ENCODE measurements around the gene TEX55.

TEX55 gene

DNA sequence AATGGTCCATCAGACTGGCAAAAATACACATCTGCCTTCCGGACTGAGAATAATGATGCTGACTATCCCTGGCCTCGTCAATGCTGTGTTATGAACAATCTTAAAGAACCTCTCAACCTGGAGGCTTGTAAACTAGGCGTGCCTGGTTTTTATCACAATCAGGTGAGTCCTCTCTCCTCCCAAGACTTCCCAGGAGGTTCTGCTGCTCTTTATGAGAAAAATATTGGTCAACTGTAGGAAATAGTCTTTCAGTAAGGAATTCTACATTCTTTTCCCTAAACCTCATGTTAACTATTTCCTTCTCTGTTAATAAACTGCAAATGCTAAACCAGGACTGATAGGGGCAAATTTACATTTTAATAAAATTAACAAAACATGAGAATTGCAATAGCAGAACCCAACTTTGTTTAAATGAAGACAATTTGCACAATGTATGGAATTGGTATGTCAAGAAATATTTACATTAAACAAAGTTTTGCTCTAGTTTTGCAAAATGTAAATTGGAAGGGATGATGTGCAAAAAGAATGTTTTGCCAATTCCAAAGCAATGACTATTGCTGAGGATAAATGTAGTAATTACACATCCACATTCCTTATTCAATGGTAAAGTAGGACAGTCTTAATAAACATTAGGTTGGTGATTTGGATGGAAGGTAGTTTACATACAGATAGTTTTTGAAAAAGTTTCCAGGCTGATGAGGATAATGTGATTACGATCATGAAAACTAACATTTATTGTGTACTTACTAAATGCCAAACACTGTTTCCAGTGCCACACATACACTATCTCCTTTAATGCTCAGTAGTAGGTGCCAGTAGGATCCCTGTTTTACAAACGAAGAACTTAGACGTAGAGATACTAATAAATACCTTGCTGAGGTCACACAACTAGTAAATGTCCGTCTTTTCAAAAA, 48.5 kb downstream of the TEX55 start:
- TF ChIP-seq, protein P1, sequence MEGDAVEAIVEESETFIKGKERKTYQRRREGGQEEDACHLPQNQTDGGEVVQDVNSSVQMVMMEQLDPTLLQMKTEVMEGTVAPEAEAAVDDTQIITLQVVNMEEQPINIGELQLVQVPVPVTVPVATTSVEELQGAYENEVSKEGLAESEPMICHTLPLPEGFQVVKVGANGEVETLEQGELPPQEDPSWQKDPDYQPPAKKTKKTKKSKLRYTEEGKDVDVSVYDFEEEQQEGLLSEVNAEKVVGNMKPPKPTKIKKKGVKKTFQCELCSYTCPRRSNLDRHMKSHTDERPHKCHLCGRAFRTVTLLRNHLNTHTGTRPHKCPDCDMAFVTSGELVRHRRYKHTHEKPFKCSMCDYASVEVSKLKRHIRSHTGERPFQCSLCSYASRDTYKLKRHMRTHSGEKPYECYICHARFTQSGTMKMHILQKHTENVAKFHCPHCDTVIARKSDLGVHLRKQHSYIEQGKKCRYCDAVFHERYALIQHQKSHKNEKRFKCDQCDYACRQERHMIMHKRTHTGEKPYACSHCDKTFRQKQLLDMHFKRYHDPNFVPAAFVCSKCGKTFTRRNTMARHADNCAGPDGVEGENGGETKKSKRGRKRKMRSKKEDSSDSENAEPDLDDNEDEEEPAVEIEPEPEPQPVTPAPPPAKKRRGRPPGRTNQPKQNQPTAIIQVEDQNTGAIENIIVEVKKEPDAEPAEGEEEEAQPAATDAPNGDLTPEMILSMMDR (IDR thresholded peaks at IDR 0.05; ENCODE audit: insufficient read depth, low read depth, low read length, missing control alignments), result no peak
- no peak for DNase-seq (ENCODE audit: low read depth)
- H3K4me3 ChIP-seq (ENCODE audit: low read depth, low read length), result no peak overlapping the region

DNA sequence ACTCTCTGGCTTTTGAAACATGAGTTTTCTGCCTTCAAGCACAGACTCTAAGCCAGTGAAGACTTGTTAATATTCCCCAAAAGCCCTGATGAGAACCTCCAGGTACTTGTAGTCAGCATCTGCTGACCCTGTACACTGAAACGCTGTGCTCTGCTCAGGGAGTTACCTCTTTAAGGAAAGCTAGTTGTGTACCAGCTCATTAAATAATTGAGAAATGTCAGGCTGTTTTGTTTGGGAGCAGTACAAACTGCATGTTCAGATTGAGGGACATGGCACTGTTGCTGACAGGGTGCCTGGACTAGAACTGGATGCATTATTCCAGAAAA, 49.1 kb downstream of the TEX55 start:
- TF ChIP-seq, protein P1 (IDR thresholded peaks at IDR 0.05; ENCODE audit: insufficient read depth, low read depth, low read length, missing control alignments), result no peak
- no peak for DNase-seq (ENCODE audit: low read depth)
- H3K4me3 ChIP-seq (ENCODE audit: low read depth, low read length), result no peak overlapping the region

DNA sequence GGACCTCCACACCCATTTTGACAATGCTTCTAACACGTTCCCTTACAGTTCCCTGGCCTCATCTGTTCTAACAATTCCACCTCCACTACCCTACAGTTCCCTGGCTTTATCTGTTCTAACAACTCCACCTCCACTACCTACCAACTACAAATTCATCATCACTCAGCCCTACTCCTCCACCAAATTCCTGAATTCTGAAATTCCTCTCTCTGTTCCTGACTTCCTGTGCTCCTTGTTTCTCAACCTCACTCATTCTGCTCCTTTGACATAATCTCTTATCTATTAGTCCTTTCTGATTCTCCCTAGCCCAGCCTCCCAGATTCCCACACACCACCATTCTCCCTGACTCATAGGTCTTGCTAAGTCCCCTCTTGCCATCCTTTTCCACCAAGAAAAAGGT, 49.9 kb downstream of the TEX55 start:
- no peak overlapping the region for H3K4me3 ChIP-seq (ENCODE audit: low read depth, low read length)
- DNase-seq (ENCODE audit: low read depth), result no peak
- TF ChIP-seq, protein P1 (IDR thresholded peaks at IDR 0.05; ENCODE audit: insufficient read depth, low read depth, low read length, missing control alignments), result no peak
